ENCODE results near the gene DNAH17. TPM values are rescaled to one million over a fixed set of nuclear protein-coding genes. Genes with fewer than 3 reads are reported as not detected.

The DNAH17 gene
- total RNA-seq, 1 experiment from 2014 or later, result 0.23 TPM

DNA sequence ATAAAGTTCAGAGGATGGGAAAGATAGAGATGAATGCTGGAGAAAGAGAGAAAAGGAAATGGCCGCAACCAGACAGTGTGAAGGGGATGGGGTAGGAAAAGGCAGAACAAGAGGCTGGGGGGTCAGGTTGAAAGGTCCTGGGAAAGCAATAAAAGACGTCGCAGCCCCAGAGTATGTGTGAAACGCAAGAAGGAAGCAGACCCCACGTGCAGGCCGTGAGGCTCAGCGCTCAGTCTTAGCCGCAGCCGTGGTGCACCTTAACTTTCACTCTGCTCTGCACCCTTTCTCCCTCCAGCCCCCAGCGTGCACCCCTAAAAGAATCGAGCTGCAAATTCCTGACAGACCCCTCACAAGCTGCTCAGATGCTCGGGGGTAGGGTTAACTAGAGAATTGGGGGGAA lies 1.9 kb downstream of the DNAH17 start:
- H3K4me3 ChIP-seq (ENCODE audit: low read depth, low read length), result no peak overlapping the region
- Mint-ChIP-seq H3K36me3 (ENCODE audit: insufficient read depth, unreplicated experiment) (no peaks in the 10 kb centered on the region), H3K9me3 (ENCODE audit: unreplicated experiment) (no peaks in the 10 kb centered on the region), H3K4me3 (ENCODE audit: unreplicated experiment) (no peak overlapping the region), H3K27ac (ENCODE audit: unreplicated experiment) (no peak overlapping the region), H3K27me3 (ENCODE audit: insufficient read depth, unreplicated experiment) (peaks cover 5% of the 10 kb centered on the region), H3K4me1 (ENCODE audit: low read depth, unreplicated experiment) (no peaks in the 10 kb centered on the region)
- CTCF ChIA-PET, result no interaction called here
- no TSS peak for BruUV-seq (replicated peaks)
- H3K36me3 ChIP-seq (ENCODE audit: control insufficient read depth, insufficient read depth, low read length), result no peaks in the 10 kb centered on the region
- no peaks in the 10 kb centered on the region for H3K9me3 ChIP-seq
- TF ChIP-seq, protein P1, sequence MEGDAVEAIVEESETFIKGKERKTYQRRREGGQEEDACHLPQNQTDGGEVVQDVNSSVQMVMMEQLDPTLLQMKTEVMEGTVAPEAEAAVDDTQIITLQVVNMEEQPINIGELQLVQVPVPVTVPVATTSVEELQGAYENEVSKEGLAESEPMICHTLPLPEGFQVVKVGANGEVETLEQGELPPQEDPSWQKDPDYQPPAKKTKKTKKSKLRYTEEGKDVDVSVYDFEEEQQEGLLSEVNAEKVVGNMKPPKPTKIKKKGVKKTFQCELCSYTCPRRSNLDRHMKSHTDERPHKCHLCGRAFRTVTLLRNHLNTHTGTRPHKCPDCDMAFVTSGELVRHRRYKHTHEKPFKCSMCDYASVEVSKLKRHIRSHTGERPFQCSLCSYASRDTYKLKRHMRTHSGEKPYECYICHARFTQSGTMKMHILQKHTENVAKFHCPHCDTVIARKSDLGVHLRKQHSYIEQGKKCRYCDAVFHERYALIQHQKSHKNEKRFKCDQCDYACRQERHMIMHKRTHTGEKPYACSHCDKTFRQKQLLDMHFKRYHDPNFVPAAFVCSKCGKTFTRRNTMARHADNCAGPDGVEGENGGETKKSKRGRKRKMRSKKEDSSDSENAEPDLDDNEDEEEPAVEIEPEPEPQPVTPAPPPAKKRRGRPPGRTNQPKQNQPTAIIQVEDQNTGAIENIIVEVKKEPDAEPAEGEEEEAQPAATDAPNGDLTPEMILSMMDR (IDR thresholded peaks at IDR 0.05; ENCODE audit: insufficient read depth in 1 of 2, low read depth in 1 of 2, low read length in 1 of 2, severe bottlenecking in 1 of 2, unreplicated experiment in 1 of 2), result no peak
- no peaks in the 10 kb centered on the region for H3K4me1 ChIP-seq
- no peak for DNase-seq
- intact Hi-C loops (cut with micrococcal nuclease; ENCODE audit: unreplicated experiment), result no loop called here
- POLR2A ChIA-PET, result no interaction called here
- H3K27me3 ChIP-seq (replicated peaks; ENCODE audit: control insufficient read depth, insufficient read depth, low read length), result no peaks in the 10 kb centered on the region

DNA sequence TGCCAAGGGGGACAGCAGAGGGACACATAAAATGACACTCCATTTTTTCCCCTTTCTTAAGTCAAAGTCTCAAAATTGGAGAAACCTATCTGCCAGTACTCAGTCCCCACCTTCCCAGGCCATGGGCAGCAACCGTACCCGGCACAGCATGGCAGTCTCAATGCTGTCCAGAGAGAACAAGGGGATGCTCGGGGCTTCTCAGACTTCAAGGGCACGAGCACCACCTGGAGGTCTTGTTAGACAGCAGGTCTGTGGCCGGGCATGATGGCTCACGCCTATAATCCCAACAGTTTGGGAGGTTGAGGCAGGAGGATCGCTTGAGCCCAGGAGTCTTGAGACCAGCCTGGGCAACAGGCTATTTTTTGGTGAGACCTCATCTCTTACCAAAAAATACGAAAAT lies 3.2 kb downstream of the DNAH17 start:
- ChIA-PET POLR2A (no interaction called here), CTCF (no interaction called here)
- H3K27me3 ChIP-seq (replicated peaks; ENCODE audit: control insufficient read depth, insufficient read depth, low read length), result no peaks in the 10 kb centered on the region
- no peaks in the 10 kb centered on the region for H3K36me3 ChIP-seq (ENCODE audit: control insufficient read depth, insufficient read depth, low read length)
- no peaks in the 10 kb centered on the region for H3K4me1 ChIP-seq
- intact Hi-C loops (cut with micrococcal nuclease; ENCODE audit: unreplicated experiment), result no loop called here
- Mint-ChIP-seq H3K36me3 (ENCODE audit: insufficient read depth, unreplicated experiment) (no peaks in the 10 kb centered on the region), H3K9me3 (ENCODE audit: unreplicated experiment) (no peaks in the 10 kb centered on the region), H3K27me3 (ENCODE audit: insufficient read depth, unreplicated experiment) (no peaks in the 10 kb centered on the region), H3K4me3 (ENCODE audit: unreplicated experiment) (no peak overlapping the region), H3K27ac (ENCODE audit: unreplicated experiment) (no peak overlapping the region), H3K4me1 (ENCODE audit: low read depth, unreplicated experiment) (no peaks in the 10 kb centered on the region)
- no peak overlapping the region for H3K4me3 ChIP-seq (ENCODE audit: low read depth, low read length)
- no TSS peak for BruUV-seq (replicated peaks)
- TF ChIP-seq, protein P1 (IDR thresholded peaks at IDR 0.05; ENCODE audit: insufficient read depth in 1 of 2, low read depth in 1 of 2, low read length in 1 of 2, severe bottlenecking in 1 of 2, unreplicated experiment in 1 of 2), result peak in 1 of 2 experiments; percentile 25
- no peak for DNase-seq
- H3K9me3 ChIP-seq, result no peaks in the 10 kb centered on the region

DNA sequence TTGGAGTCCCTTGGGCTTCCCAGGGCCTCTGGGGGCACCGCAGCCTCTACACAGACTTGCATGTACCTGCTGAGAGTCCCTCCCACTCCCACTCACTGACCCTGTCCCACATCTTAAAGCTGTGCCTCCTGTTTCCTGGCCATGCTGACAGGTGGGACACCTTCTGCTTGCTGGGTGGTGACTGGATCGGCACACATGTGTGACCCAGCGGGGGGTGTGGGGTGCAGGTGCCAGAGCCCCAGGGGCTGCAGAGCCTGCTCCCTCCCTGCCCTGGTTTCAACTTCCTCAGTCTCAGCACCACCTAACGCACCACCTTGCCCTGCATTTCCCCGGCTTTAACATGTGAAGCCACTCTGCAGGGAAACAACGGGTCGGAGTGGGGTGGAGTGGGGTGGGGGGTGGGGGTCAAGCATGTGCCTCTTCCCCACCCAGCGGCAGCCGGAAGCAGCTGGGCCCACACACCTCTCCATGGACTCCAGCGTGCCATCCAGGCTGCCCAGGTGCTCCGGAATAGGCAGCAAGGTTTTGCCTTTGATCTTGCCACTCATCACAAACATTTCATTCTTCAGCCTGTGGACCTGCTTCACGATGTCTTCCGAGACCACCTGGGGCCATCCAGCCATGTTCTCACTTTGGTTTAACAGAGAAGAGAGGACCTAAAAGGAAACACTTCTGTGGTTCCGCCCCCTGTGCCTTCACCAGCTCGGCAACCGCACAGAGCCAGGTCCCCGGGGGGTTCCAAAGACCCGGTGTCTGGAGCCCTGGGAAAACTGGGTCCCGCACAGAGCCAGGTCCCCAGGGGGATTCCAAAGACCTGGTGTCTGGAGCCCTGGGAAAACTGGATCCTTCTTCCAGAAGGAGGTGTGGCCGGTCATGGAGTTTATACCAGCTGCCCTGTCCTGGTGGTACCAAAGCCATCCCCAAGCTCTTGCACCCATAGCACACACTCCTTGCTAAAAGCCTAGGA lies 4.7 kb downstream of the DNAH17 start:
- no TSS peak for BruUV-seq (replicated peaks)
- peaks cover 4% of the 10 kb centered on the region for H3K4me1 Mint-ChIP-seq (ENCODE audit: low read depth, unreplicated experiment)
- no peak overlapping the region for H3K4me3 ChIP-seq (ENCODE audit: low read depth, low read length)
- no peak for DNase-seq
- TF ChIP-seq, protein P1 (IDR thresholded peaks at IDR 0.05; ENCODE audit: insufficient read depth in 1 of 2, low read depth in 1 of 2, low read length in 1 of 2, severe bottlenecking in 1 of 2, unreplicated experiment in 1 of 2), result no peak
- no peaks in the 10 kb centered on the region for H3K9me3 ChIP-seq
- ChIA-PET POLR2A (no interaction called here), CTCF (no interaction called here)
- H3K36me3 ChIP-seq (ENCODE audit: control insufficient read depth, insufficient read depth, low read length), result no peaks in the 10 kb centered on the region
- no peaks in the 10 kb centered on the region for H3K27me3 ChIP-seq (replicated peaks; ENCODE audit: control insufficient read depth, insufficient read depth, low read length)
- H3K27ac Mint-ChIP-seq (ENCODE audit: unreplicated experiment), result no peak overlapping the region
- intact Hi-C loops (cut with micrococcal nuclease; ENCODE audit: unreplicated experiment), result no loop called here
- H3K4me3 Mint-ChIP-seq (ENCODE audit: unreplicated experiment), result no peak overlapping the region
- no peaks in the 10 kb centered on the region for H3K9me3 Mint-ChIP-seq (ENCODE audit: unreplicated experiment)
- H3K36me3 Mint-ChIP-seq (ENCODE audit: insufficient read depth, unreplicated experiment), result no peaks in the 10 kb centered on the region
- peaks cover 8% of the 10 kb centered on the region for H3K4me1 ChIP-seq
- no peaks in the 10 kb centered on the region for H3K27me3 Mint-ChIP-seq (ENCODE audit: insufficient read depth, unreplicated experiment)
